HCT116 (cell line): ENCODE results near the gene C10orf90. TPM values are rescaled to one million over a fixed set of nuclear protein-coding genes. Genes with fewer than 3 reads are reported as not detected.

ENCODE experiments used
- ATAC-seq: fragments of 200-7000 bp; cut with Tn5 transposase; 2 replicates; pipeline ENCODE4 v1.9.1; 2020; ENCODE audit warnings: mild to moderate bottlenecking, moderate library complexity
- BruUV-seq: library from RNA; stranded (reverse); fragments of 400-500 nt; replicated peaks from 2 replicates; lab custom pipeline; 2021; lab: Mats Ljungman, UMichigan
- CTCF ChIA-PET: fragments of 300-600 bp; sonication (Branson Sonifier 250); formaldehyde crosslinking; loops from one replicate; lab custom pipeline; 2021; ENCODE audit warnings: antibody characterized with exemption; lab: Charles Lee
- POLR2A ChIA-PET: fragments of 300-600, 350-600 bp; sonication (Branson Sonifier 250); formaldehyde crosslinking; loops from one replicate; lab custom pipeline; 2021; ENCODE audit warnings: antibody characterized with exemption; lab: Charles Lee
- RAD21 ChIA-PET, 2 experiments: fragments of 300-600 bp; sonication (Branson Sonifier 250); formaldehyde crosslinking; loops; one replicate each; lab custom pipeline; 2023; ENCODE audit warnings: low total read pairs in 2 of 2; ENCODE audit not compliant: uncharacterized antibody in 2 of 2, unreplicated experiment in 2 of 2, low non-redundant PET in 1 of 2; lab: Charles Lee
- DNase-seq: peaks from one replicate; pipeline ENCODE4 v3.0.0-alpha.2; 2010; ENCODE audit warnings: low read depth, low spot score
- H2AFZ ChIP-seq: fragments of 200-600 bp; shearing (Covaris generic), sonication (generic); 2 replicates; pipeline ENCODE4 v1.6.1; 2017; ENCODE audit warnings: low read depth, mixed run types, mixed read lengths, antibody characterized with exemption, low read length; ENCODE audit not compliant: poor library complexity, severe bottlenecking
- H3K27ac ChIP-seq: 2 replicates; pipeline ENCODE4 v1.5.1; 2012; ENCODE audit warnings: low read depth, low read length
- H3K27me3 ChIP-seq: fragments of 200-600 bp; sonication (generic); 2 replicates; pipeline ENCODE4 v1.6.1; 2016; ENCODE audit warnings: mixed run types, low read length, mixed read lengths; ENCODE audit not compliant: insufficient read depth
- H3K36me3 ChIP-seq, 2 experiments: fragments of 200-500 bp in 1 of 2; fragments of 200-600 bp in 1 of 2; sonication (Bioruptor generic) in 1 of 2; sonication (generic) in 1 of 2; 2 replicates each; pipeline versions ENCODE4 v1.5.1 to v1.6.1; 2014 to 2016; ENCODE audit warnings: low read length in 2 of 2, inconsistent platforms in 1 of 2, mixed read lengths in 1 of 2, mixed run types in 1 of 2; ENCODE audit not compliant: insufficient read depth in 2 of 2, control insufficient read depth in 1 of 2
- H3K4me1 ChIP-seq, 2 experiments: fragments of 200-600 bp in 1 of 2; sonication (generic) in 1 of 2; 2 replicates each; pipeline versions ENCODE4 v1.5.1 to v1.6.1; 2012 to 2017; ENCODE audit warnings: low read length in 2 of 2, inconsistent platforms in 1 of 2, mild to moderate bottlenecking in 1 of 2, mixed read lengths in 1 of 2, mixed run types in 1 of 2, moderate library complexity in 1 of 2; ENCODE audit not compliant: insufficient read depth in 2 of 2, control insufficient read depth in 1 of 2
- H3K4me2 ChIP-seq: fragments of 200-600 bp; sonication (generic); 2 replicates; pipeline ENCODE4 v1.6.1; 2017; ENCODE audit warnings: mixed run types, low read length, mixed read lengths
- H3K4me3 ChIP-seq, 2 experiments: fragments of 200-600 bp in 1 of 2; sonication (generic) in 1 of 2; replicated peaks in 1 of 2; 2 replicates each; pipeline ENCODE4 v1.5.1; 2011 to 2016; ENCODE audit warnings: low read length in 2 of 2, control low read depth in 1 of 2, low read depth in 1 of 2, mild to moderate bottlenecking in 1 of 2, mixed read lengths in 1 of 2, mixed run types in 1 of 2
- H3K79me2 ChIP-seq: fragments of 200-600 bp; sonication (generic); 2 replicates; pipeline ENCODE4 v1.6.1; 2017; ENCODE audit warnings: mild to moderate bottlenecking, mixed run types, low read length, moderate library complexity, mixed read lengths; ENCODE audit not compliant: insufficient read depth
- H3K9ac ChIP-seq: fragments of 200-600 bp; sonication (generic); 2 replicates; pipeline ENCODE4 v1.6.1; 2016; ENCODE audit warnings: low read length, mixed read lengths
- H3K9me2 ChIP-seq: fragments of 200-600 bp; sonication (generic), shearing (Covaris generic); 2 replicates; pipeline ENCODE4 v1.6.1; 2017; ENCODE audit warnings: mixed run types, mild to moderate bottlenecking, moderate library complexity; ENCODE audit not compliant: insufficient read depth
- H3K9me3 ChIP-seq, 2 experiments: fragments of 200-500 bp in 1 of 2; fragments of 200-600 bp in 1 of 2; sonication (Bioruptor generic) in 1 of 2; sonication (generic) in 1 of 2; 2 replicates each; pipeline ENCODE4 v1.6.1; 2014 to 2017; ENCODE audit warnings: low read length in 2 of 2, mixed read lengths in 2 of 2, inconsistent platforms in 1 of 2, low read depth in 1 of 2, mild to moderate bottlenecking in 1 of 2, mixed run types in 1 of 2, moderate library complexity in 1 of 2; ENCODE audit not compliant: control insufficient read depth in 1 of 2, insufficient read depth in 1 of 2
- H4K20me1 ChIP-seq: fragments of 200-600 bp; sonication (generic), shearing (Covaris generic); 2 replicates; pipeline ENCODE4 v1.6.1; 2017; ENCODE audit warnings: mixed run types, mild to moderate bottlenecking, moderate library complexity; ENCODE audit not compliant: insufficient read depth
- ATF3 ChIP-seq: IDR thresholded peaks from 2 replicates; pipeline ENCODE4 v1.6.1; 2012
- CBX3 ChIP-seq: IDR thresholded peaks from 2 replicates; pipeline ENCODE4 v1.6.1; 2012; ENCODE audit warnings: low read depth
- CEBPB ChIP-seq: IDR thresholded peaks from 2 replicates; pipeline ENCODE4 v1.6.1; 2012; ENCODE audit warnings: low read depth
- CTCF ChIP-seq, 3 experiments: fragments of 200-600 bp in 1 of 3; sonication (generic) in 1 of 3; IDR thresholded peaks in 2 of 3; conservative IDR thresholded peaks in 1 of 3; 2 replicates each; pipeline ENCODE4 v1.5.1; 2012 to 2017; ENCODE audit warnings: low read depth in 2 of 3, low read length in 2 of 3, antibody characterized with exemption in 1 of 3, borderline replicate concordance in 1 of 3, control low read depth in 1 of 3, mild to moderate bottlenecking in 1 of 3, mixed read lengths in 1 of 3, mixed run types in 1 of 3, moderate library complexity in 1 of 3; ENCODE audit not compliant: insufficient read depth in 1 of 3
- EGR1 ChIP-seq: IDR thresholded peaks from 2 replicates; pipeline ENCODE4 v1.6.1; 2012; ENCODE audit warnings: low read depth
- EZH2 ChIP-seq: fragments of 200-600 bp; sonication (generic); IDR thresholded peaks from 2 replicates; pipeline ENCODE4 v1.6.1; 2017; ENCODE audit warnings: antibody characterized with exemption, mixed run types
- EZH2phosphoT487 ChIP-seq: fragments of 200-600 bp; IDR thresholded peaks from 2 replicates; pipeline ENCODE4 v1.6.1; 2018; ENCODE audit warnings: antibody characterized with exemption, borderline replicate concordance
- FOSL1 ChIP-seq: IDR thresholded peaks from 2 replicates; pipeline ENCODE4 v1.6.1; 2012; ENCODE audit warnings: low read depth
- POLR2A ChIP-seq: IDR thresholded peaks from 2 replicates; pipeline ENCODE4 v1.7.0; 2011; ENCODE audit warnings: borderline replicate concordance; ENCODE audit not compliant: insufficient read depth, insufficient read length; ENCODE audit errors: extremely low read depth
- RAD21 ChIP-seq: IDR thresholded peaks from 2 replicates; pipeline ENCODE4 v1.6.1; 2012; ENCODE audit warnings: low read depth, mild to moderate bottlenecking
- REST ChIP-seq: IDR thresholded peaks from 2 replicates; pipeline ENCODE4 v1.6.1; 2012; ENCODE audit warnings: low read depth
- SRF ChIP-seq: IDR thresholded peaks from 2 replicates; pipeline ENCODE4 v1.6.1; 2012; ENCODE audit warnings: low read depth
- TCF7L2 ChIP-seq: IDR thresholded peaks from 2 replicates; pipeline ENCODE4 v1.7.0; 2011; ENCODE audit warnings: borderline replicate concordance, inconsistent platforms; ENCODE audit not compliant: insufficient read depth, insufficient read length; ENCODE audit errors: extremely low read depth
- YY1 ChIP-seq: IDR thresholded peaks from 2 replicates; pipeline ENCODE4 v1.6.1; 2011; ENCODE audit warnings: low read length, low read depth, moderate library complexity, mild to moderate bottlenecking; ENCODE audit not compliant: insufficient replicate concordance; ENCODE audit errors: extremely low read depth
- intact Hi-C: fragments of 100-400 bp; cut with micrococcal nuclease; formaldehyde crosslinking; loops from 2 replicates; pipeline ENCODE4 v1.10.0; 2022
- total RNA-seq: library from RNA; stranded (reverse); gene quantifications from one replicate; pipeline ENCODE4 v1.2.1, GENCODE V29; 2021; ENCODE audit not compliant: unreplicated experiment
- TF ChIP-seq, protein P1 (sequence below): IDR thresholded peaks from 2 replicates; pipeline ENCODE4 v1.6.1; 2012
- TF ChIP-seq, protein P2 (sequence below): IDR thresholded peaks from 2 replicates; pipeline ENCODE4 v1.6.1; 2011; ENCODE audit warnings: mild to moderate bottlenecking, low read length, moderate library complexity; ENCODE audit not compliant: insufficient replicate concordance; ENCODE audit errors: extremely low read depth

Gene C10orf90
- total RNA-seq, 1 experiment from 2014 or later, result not detected

DNA sequence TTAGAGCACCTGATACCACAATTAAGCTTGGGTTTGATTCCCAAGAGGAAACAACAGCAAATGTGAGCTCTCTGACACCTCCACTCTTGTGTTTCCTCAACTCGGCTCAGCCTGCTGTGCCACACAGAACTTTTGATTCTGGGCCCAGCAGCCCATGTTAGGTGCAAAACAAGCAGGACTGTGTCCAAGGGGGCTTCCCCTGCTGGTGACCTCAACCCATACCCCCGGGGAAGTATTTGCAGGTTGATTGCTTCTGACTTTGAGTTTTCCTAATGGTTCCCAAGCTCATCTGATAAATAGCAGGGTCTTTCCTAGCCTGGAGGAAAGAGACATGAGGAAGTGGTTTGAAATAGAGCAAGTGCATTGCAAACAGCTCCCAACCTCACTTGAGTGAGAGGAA lies 238.7 kb downstream of the C10orf90 start:
- Histone ChIP-seq H3K9me2 (no peaks in the 10 kb centered on the region), H3K27me3 (peaks cover 18% of the 10 kb centered on the region), H3K79me2 (no peaks in the 10 kb centered on the region), H3K4me1 (peaks cover 0 to 4% of the 10 kb centered on the region in 2 experiments; a peak in 1 of 4 replicates), H3K27ac (no peak overlapping the region), H3K9ac (no peak overlapping the region), H2AFZ (no peak overlapping the region), H3K36me3 (no peaks in the 10 kb centered on the region), H3K4me2 (no peak overlapping the region), H4K20me1 (no peaks in the 10 kb centered on the region), H3K9me3 (no peaks in the 10 kb centered on the region), H3K4me3 (no peak overlapping the region)
- TF ChIP-seq CTCF (IDR thresholded peaks at IDR 0.05 in 2 of 3, conservative IDR thresholded peaks at IDR 0.05 in 1 of 3; ENCODE audit: borderline replicate concordance in 1 of 3, insufficient read depth in 1 of 3, low read depth in 2 of 3, low read length in 2 of 3), result no peak
- TF ChIP-seq TCF7L2, result no peak
- no peak for TF ChIP-seq RAD21
- TF ChIP-seq ATF3, result no peak
- TF ChIP-seq, protein P1, sequence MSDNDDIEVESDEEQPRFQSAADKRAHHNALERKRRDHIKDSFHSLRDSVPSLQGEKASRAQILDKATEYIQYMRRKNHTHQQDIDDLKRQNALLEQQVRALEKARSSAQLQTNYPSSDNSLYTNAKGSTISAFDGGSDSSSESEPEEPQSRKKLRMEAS, result no peak
- TF ChIP-seq EZH2phosphoT487, result no peak
- no peak for TF ChIP-seq FOSL1
- TF ChIP-seq REST, result no peak
- no peak for TF ChIP-seq POLR2A
- no peak for TF ChIP-seq YY1
- TF ChIP-seq, protein P2, sequence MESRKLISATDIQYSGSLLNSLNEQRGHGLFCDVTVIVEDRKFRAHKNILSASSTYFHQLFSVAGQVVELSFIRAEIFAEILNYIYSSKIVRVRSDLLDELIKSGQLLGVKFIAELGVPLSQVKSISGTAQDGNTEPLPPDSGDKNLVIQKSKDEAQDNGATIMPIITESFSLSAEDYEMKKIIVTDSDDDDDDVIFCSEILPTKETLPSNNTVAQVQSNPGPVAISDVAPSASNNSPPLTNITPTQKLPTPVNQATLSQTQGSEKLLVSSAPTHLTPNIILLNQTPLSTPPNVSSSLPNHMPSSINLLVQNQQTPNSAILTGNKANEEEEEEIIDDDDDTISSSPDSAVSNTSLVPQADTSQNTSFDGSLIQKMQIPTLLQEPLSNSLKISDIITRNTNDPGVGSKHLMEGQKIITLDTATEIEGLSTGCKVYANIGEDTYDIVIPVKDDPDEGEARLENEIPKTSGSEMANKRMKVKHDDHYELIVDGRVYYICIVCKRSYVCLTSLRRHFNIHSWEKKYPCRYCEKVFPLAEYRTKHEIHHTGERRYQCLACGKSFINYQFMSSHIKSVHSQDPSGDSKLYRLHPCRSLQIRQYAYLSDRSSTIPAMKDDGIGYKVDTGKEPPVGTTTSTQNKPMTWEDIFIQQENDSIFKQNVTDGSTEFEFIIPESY, result no peak
- TF ChIP-seq CBX3, result no peak
- no peak for TF ChIP-seq SRF
- TF ChIP-seq EGR1, result no peak
- no peak for TF ChIP-seq EZH2
- TF ChIP-seq CEBPB, result no peak
- ChIA-PET CTCF (no interaction called here), POLR2A (no interaction called here), RAD21 (no interaction called here)
- intact Hi-C loops, result no loop called here
- BruUV-seq, result no TSS peak
- ATAC-seq (no peak), DNase-seq (no peak)
